AG04449 (cell line): ENCODE measurements around the gene TBATA.

Experiments used
- CTCF ChIA-PET: fragments of 350-600 bp; formaldehyde crosslinking; extraction: SDS; loops from one replicate; lab custom pipeline; 2021; ENCODE audit warnings: antibody characterized with exemption; lab: Yijun Ruan, JAX
- POLR2A ChIA-PET: fragments of 400-600, 350-600 bp; formaldehyde crosslinking; extraction: SDS; loops from one replicate; lab custom pipeline; 2020; ENCODE audit warnings: antibody characterized with exemption, inconsistent platforms; lab: Yijun Ruan, JAX
- DNase-seq: peaks from one replicate; pipeline ENCODE4 v3.0.0-alpha.2; 2010; ENCODE audit warnings: low read depth, low spot score
- H3K4me3 ChIP-seq: 2 replicates; pipeline ENCODE4 v1.5.1; 2011; ENCODE audit warnings: low read depth, mild to moderate bottlenecking, control low read depth, low read length
- TF ChIP-seq, protein P1 (sequence below): IDR thresholded peaks from one replicate; pipeline ENCODE4 v1.5.1; 2011; ENCODE audit warnings: mild to moderate bottlenecking, moderate library complexity, low read length, control low read depth, inconsistent platforms; ENCODE audit not compliant: insufficient read depth; ENCODE audit errors: missing control alignments

TBATA gene

DNA sequence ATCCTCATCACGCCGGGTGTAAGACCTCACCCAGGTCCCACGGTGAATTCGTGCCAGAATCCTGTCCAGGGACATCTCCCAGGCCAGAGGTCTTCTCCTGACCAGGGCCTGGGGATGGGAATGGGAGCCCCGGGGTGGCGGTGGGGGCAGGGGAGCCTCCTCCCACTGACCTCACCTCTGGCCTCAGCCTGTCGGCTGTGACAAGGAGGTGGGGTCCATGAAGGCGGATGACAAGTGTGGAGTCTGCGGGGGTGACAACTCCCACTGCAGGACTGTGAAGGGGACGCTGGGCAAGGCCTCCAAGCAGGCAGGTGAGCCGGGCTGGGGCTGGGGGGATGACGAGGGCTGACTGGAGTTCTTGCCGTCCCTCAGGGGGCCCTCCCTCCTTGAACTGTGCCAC, 41.3 kb downstream of the TBATA start:
- no peak overlapping the region for H3K4me3 ChIP-seq
- no peak for DNase-seq
- TF ChIP-seq, protein P1, sequence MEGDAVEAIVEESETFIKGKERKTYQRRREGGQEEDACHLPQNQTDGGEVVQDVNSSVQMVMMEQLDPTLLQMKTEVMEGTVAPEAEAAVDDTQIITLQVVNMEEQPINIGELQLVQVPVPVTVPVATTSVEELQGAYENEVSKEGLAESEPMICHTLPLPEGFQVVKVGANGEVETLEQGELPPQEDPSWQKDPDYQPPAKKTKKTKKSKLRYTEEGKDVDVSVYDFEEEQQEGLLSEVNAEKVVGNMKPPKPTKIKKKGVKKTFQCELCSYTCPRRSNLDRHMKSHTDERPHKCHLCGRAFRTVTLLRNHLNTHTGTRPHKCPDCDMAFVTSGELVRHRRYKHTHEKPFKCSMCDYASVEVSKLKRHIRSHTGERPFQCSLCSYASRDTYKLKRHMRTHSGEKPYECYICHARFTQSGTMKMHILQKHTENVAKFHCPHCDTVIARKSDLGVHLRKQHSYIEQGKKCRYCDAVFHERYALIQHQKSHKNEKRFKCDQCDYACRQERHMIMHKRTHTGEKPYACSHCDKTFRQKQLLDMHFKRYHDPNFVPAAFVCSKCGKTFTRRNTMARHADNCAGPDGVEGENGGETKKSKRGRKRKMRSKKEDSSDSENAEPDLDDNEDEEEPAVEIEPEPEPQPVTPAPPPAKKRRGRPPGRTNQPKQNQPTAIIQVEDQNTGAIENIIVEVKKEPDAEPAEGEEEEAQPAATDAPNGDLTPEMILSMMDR = no peak
- CTCF ChIA-PET = interaction anchor here (2.4 to 16.5 kb wide), 3 partner anchors 14 to 194 kb away, joined by 6 to 155 read pairs (median 17); no protein-coding TSS in a partner anchor
- POLR2A ChIA-PET = no interaction called here

DNA sequence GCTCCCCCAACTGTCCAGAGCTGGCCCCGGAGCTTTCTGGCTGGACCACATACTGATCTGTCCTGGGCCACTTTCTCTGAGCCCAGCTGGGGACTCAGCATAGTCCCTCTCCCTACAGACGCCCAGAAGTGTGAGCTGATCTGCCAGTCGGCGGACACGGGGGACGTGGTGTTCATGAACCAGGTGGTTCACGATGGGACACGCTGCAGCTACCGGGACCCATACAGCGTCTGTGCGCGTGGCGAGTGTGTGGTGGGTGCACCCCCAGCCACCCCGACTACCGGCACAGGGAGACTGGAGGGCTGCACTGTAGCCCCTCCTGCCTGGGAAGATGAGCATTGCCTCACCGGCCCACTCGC, 41.8 kb downstream of the TBATA start:
- ChIA-PET CTCF (interaction anchor here (1.5 to 16.5 kb wide), 4 partner anchors 15 to 194 kb away, joined by 3 to 155 read pairs (median 12); no protein-coding TSS in a partner anchor), POLR2A (no interaction called here)
- no peak overlapping the region for H3K4me3 ChIP-seq
- no peak for DNase-seq
- TF ChIP-seq, protein P1 = no peak

- ChIA-PET POLR2A (interaction anchor here (1.0 kb wide), 1 partner anchor 10 kb away, joined by 3 read pairs; no protein-coding TSS in a partner anchor), CTCF (interaction anchor here (1.3 to 16.5 kb wide), 5 partner anchors 15 to 199 kb away, joined by 3 to 155 read pairs (median 6); no protein-coding TSS in a partner anchor)
- TF ChIP-seq, protein P1 = no peak
- no peak overlapping the region for H3K4me3 ChIP-seq
- DNase-seq = peak; percentile 53
Observed at GRCh38 chr10:70742537-70743429, 42.4 kb downstream of the TBATA start.

DNA sequence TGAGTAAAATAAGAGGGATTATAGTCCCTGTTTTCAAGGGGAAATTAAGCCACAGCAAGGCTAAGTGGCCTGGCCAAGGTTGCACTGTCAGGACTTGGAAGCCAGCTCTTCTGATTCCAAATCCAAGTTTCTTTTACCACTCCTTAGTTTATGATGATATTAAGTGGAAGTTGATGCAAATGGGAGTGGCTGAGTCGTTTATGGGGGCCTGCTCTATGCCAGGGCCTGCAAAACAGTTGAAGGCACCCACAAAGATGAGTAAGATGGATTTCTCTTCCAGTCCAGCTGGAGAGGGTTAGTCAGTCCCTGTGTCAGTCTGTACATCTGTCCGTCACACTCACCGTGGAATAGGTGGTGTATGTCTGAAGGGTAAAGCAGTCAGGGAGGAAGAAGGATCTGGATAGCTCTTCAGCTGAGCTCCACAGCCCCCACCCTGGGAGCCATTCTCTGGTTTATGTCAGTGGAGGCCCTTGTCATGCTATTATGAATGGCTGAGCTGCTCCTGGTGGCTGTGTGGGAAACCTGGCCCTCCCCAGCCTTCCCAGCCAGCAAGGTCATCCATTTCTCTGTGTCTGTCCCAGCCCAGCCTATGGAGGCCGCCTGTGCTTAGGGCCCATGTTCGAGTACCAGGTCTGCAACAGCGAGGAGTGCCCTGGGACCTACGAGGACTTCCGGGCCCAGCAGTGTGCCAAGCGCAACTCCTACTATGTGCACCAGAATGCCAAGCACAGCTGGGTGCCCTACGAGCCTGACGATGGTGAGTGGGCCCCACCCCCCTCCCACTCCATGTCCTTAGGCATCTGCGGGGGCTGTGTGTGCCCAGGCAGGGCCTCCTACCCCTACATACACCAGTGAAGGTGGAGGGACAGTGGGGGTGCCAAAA, 44.5 kb downstream of the TBATA start:
- TF ChIP-seq, protein P1 = no peak
- ChIA-PET CTCF (interaction anchor here (1.0 to 16.5 kb wide), 3 partner anchors 18 to 192 kb away, joined by 3 to 155 read pairs (median 3); no protein-coding TSS in a partner anchor), POLR2A (no interaction called here)
- no peak for DNase-seq
- no peak overlapping the region for H3K4me3 ChIP-seq

DNA sequence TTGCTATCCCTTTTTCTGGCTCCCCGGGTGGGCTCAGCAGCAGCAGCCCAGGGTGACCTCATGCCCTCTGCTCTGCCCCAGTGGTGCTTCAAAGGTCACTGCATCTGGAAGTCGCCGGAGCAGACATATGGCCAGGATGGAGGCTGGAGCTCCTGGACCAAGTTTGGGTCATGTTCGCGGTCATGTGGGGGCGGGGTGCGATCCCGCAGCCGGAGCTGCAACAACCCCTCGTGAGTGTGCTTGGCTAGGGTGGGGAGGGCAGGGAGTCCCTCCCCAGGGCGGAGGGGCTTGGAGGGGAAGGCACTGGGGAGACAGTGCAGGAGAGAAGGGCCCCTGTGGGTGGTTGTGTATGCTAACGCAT, 46.4 kb downstream of the TBATA start:
- H3K4me3 ChIP-seq = no peak overlapping the region
- ChIA-PET CTCF (interaction anchor here (1.0 to 16.5 kb wide), 3 partner anchors 19 to 189 kb away, joined by 4 to 155 read pairs (median 6); no protein-coding TSS in a partner anchor), POLR2A (no interaction called here)
- TF ChIP-seq, protein P1 = no peak
- DNase-seq = no peak
